NCI-H748 treated with DMSO at 0.1 percent for 48 hours (cell line): Measurements from ENCODE around the gene MYO1E.
"Not testable (repeated sequence)": the region's sequence is repeated elsewhere in the genome, so short reads cannot be mapped to it uniquely, and the experiment has no call there.

Experiments used
- DNase-seq: peaks from one replicate; lab custom pipeline; 2025; lab: John Stamatoyannopoulos, UW

The MYO1E gene

DNA sequence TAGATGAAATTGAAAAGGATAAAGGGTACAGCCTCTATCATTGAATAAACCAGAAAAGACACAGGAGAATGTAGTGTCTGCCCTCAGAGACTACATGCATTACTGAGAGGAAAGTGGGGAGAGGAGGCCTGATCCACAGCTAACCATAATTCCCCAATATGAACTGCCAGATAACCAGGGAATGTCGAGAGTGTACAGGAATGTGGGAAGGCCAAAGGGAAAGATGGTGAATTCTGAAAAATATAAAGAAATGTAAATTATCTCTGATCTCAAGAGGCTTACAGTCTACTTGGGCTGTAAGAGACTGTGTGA, 22.3 kb downstream of the MYO1E start:
- DNase-seq, result no peak

GRCh38 chr15:59349680-59350420, 22.8 kb downstream of the MYO1E start:
- no peak for DNase-seq

GRCh38 chr15:59347915-59348314, 24.8 kb downstream of the MYO1E start:
- DNase-seq, result no peak

GRCh38 chr15:59346951-59347350, 25.7 kb downstream of the MYO1E start:
- no peak for DNase-seq

- no peak for DNase-seq
Measured at GRCh38 chr15:59345326-59345725, 27.3 kb downstream of the MYO1E start.

GRCh38 chr15:59344311-59344710, 28.4 kb downstream of the MYO1E start:
- no peak for DNase-seq

- no peak for DNase-seq
Measured at GRCh38 chr15:59340325-59340724, 32.3 kb downstream of the MYO1E start.

DNA sequence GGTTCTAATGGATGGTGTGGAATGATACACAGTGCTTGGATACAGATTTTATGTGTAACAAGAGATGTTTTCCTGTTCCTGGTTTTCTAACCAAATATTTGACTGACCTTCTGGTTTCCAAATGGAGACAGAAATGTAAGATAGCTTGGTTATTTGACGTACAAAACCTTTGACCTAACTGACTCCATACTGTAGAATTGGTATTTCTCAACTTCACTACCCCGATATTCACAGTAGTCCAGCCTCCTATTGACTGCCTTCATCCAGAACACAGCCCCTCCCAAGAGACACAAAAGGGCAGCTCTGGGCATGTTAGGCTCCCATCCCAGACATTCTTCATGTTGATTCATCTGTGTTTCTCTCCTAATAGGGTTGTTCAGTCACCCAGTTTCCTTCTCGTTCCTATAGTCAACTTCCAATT, 33.4 kb downstream of the MYO1E start:
- DNase-seq, result no peak

- no peak for DNase-seq
Measured at GRCh38 chr15:59338414-59338813, 34.3 kb downstream of the MYO1E start.

- DNase-seq, result not testable (repeated sequence)
Measured at GRCh38 chr15:59336725-59337124, 35.9 kb downstream of the MYO1E start.

GRCh38 chr15:59335207-59335786, 37.4 kb downstream of the MYO1E start:
- no peak for DNase-seq

- no peak for DNase-seq
Measured at GRCh38 chr15:59334076-59334415, 38.6 kb downstream of the MYO1E start.

- no peak for DNase-seq
Measured at GRCh38 chr15:59333401-59334075, 39.1 kb downstream of the MYO1E start.

GRCh38 chr15:59332009-59332408, 40.7 kb downstream of the MYO1E start:
- DNase-seq, result no peak

DNA sequence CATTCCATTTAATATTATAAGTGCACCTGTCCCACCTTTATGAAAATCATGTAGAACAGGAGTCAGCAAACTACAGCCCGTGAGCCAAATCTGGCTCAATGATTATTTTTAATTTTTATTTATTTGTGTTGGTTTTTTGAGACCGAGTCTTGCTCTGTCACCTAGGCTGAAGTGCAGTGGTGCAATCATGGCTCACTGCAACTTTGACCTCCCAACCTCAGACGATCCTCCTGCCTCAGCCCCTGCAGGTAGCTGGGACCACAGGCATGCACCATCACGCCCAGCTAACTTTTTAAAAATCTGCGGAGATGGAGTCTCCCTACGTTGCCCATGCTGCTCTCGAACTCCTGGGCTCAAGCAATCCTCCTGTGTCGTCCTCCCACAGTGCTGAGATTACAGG, 42.0 kb downstream of the MYO1E start:
- no peak for DNase-seq

DNA sequence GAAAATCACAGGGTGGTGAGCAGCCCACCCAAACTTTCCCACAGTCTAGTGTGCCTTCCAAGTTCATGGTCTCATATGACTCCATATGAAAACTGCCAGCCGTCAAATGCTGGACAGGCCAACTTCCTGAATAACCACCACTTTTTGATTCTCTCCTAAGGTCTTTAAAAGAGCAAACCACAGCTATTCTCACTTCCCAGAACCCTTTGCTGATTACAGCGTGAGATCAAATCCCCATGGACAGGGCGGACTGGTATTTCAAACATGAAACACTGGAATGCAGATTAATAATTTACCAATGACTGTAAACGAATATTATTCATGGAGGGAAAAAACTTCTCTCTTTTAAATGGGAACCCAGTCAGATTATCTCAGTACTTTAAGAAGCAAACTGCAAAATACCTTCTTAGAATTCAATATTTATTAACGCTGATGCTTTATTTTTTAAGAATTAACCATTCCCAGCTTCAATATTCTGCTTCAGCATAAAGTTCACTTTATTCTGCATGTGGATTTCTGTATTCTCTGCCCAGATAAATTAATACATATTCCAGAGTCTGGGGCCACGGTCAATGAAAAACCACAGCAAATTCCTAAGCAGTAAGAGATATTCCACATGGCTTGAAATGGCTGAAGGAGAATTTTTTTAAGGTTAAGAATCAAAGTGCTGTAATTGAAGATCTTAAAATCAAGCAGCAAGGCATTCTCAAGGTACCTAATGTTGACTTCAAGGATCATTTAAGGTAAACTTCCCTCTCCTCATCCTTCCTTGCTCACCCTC, 42.9 kb downstream of the MYO1E start:
- no peak for DNase-seq

GRCh38 chr15:59329091-59329490, 43.6 kb downstream of the MYO1E start:
- DNase-seq, result no peak

GRCh38 chr15:59327942-59328341, 44.7 kb downstream of the MYO1E start:
- DNase-seq, result no peak

- no peak for DNase-seq
Measured at GRCh38 chr15:59326856-59327255, 45.8 kb downstream of the MYO1E start.

- DNase-seq, result no peak
Measured at GRCh38 chr15:59322056-59322759, 50.5 kb downstream of the MYO1E start.

DNA sequence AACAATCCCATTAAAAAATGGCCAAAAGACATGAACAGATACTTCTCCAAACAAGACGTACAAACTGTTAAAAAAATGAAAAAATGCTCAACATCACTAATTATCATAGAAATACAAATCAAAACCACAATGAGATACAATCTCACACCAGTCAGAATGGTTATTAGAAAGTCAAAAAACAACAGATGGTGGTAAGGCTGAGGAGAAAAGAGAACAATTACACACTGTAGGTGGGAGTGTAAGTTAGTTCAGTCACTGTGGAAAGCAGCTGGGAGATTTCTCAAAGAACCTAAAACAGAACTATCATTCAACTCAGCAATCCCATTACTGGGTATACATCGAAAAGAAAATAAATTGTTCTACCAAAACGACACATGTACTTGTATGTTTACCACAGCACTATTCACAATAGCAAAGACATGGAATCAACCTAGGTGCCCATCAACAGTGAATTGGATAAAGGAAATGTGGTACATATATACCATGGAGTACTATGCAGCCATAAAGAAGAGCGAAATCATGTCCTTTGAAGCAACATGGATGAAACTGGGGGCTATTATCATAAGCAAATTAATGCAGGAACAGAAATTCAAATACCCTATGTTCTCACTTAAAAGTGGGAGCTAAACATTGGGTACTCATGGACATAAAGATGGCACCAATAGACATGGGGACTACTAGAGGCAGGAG, 51.5 kb downstream of the MYO1E start:
- DNase-seq, result no peak

GRCh38 chr15:59317211-59317610, 55.5 kb downstream of the MYO1E start:
- no peak for DNase-seq
